ENCODE data around the gene NPPA.

NPPA gene

DNA sequence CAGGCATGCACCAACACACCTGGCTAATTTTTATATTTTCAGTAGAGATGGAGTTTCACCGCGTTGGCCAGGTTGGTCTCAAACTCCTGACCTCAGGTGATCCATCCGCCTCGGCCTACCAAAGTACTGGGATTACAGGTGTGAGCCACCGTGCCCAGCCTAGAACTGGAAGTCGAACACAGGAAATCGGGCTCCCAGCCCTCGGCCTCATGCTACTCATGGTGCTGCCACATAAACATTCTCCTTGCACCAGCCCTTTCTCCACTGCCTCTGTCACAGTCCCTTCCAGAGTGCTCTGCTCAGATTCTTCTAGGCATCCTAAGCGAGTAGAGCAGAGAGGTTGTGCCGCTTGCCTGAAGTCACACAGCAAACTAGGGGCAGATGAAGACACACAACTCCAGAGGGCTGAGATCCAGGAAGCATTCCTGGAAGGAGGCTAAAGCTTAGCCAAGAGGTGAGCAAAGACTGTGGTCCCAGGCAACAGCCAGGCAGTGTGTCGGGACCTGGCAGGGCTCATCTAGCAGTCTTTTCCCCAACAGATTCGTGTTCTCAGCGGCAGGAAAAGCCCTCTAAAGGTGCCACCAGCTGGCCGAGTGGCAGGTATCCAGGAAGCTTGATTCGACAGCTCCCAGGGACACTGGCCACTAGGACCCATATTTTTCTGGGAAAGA lies 40.8 kb upstream of the NPPA start:
- TF ChIP-seq, protein P1, sequence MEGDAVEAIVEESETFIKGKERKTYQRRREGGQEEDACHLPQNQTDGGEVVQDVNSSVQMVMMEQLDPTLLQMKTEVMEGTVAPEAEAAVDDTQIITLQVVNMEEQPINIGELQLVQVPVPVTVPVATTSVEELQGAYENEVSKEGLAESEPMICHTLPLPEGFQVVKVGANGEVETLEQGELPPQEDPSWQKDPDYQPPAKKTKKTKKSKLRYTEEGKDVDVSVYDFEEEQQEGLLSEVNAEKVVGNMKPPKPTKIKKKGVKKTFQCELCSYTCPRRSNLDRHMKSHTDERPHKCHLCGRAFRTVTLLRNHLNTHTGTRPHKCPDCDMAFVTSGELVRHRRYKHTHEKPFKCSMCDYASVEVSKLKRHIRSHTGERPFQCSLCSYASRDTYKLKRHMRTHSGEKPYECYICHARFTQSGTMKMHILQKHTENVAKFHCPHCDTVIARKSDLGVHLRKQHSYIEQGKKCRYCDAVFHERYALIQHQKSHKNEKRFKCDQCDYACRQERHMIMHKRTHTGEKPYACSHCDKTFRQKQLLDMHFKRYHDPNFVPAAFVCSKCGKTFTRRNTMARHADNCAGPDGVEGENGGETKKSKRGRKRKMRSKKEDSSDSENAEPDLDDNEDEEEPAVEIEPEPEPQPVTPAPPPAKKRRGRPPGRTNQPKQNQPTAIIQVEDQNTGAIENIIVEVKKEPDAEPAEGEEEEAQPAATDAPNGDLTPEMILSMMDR (IDR thresholded peaks at IDR 0.05; ENCODE audit: poor library complexity, severe bottlenecking), result no peak
- Histone ChIP-seq H3K4me3 (ENCODE audit: severe bottlenecking) (no peak overlapping the region), H3K27me3 (ENCODE audit: insufficient read depth, poor library complexity, severe bottlenecking) (no peaks in the 10 kb centered on the region), H3K9me3 (ENCODE audit: severe bottlenecking) (no peaks in the 10 kb centered on the region), H3K4me1 (ENCODE audit: insufficient read depth, poor library complexity, severe bottlenecking) (no peaks in the 10 kb centered on the region), H3K36me3 (ENCODE audit: low read depth) (no peaks in the 10 kb centered on the region), H3K27ac (ENCODE audit: poor library complexity, severe bottlenecking) (no peak overlapping the region)
- DNase-seq (ENCODE audit: low spot score) (no peak), ATAC-seq (ENCODE audit: low read depth) (no peak)

- no peak for DNase-seq (ENCODE audit: low spot score)
- Histone ChIP-seq H3K4me3 (ENCODE audit: severe bottlenecking) (no peak overlapping the region), H3K27ac (ENCODE audit: poor library complexity, severe bottlenecking) (no peak overlapping the region), H3K27me3 (ENCODE audit: insufficient read depth, poor library complexity, severe bottlenecking) (no peaks in the 10 kb centered on the region), H3K9me3 (ENCODE audit: severe bottlenecking) (no peaks in the 10 kb centered on the region), H3K4me1 (ENCODE audit: insufficient read depth, poor library complexity, severe bottlenecking) (no peaks in the 10 kb centered on the region), H3K36me3 (ENCODE audit: low read depth) (no peaks in the 10 kb centered on the region)
- TF ChIP-seq, protein P1 (IDR thresholded peaks at IDR 0.05; ENCODE audit: poor library complexity, severe bottlenecking), result no peak
- ATAC-seq (ENCODE audit: low read depth), result no peak
These were observed 40.1 kb upstream of the NPPA start for GRCh38 chr1:11887666-11888007.

DNA sequence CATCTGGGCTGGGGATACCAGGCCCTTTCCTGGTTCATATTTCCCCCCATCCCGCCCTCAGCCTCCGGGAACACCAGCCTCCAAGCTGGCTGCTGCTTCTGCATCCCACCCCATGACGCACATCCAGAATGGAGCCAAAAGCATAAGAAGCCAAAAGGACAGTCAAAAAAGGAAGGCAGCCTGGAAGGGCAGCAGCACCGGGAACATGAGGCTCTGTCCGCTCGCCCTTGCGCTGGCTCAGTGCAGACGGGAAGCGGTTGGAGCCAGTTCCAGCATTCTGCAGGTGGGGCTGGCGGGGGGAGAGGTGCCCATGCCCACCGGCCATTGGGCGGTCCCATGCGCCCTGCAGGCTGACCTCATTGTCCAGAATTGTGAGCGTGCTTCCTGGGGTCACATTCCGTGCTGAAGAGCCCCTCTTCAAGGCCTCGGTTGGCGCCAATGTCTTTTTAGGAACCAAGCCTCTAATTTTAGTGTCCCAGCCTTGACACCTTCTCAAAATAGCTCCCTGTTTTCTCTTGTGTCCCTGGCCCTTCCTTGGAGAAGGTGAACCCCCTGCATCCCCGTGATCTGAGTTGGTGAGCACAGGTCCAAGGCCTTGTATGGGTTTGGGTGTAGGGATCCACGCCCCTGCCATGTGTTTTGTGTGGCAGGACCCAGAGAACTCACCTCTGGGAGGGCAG lies 39.5 kb upstream of the NPPA start:
- Histone ChIP-seq H3K4me1 (ENCODE audit: insufficient read depth, poor library complexity, severe bottlenecking) (no peaks in the 10 kb centered on the region), H3K36me3 (ENCODE audit: low read depth) (no peaks in the 10 kb centered on the region), H3K4me3 (ENCODE audit: severe bottlenecking) (no peak overlapping the region), H3K9me3 (ENCODE audit: severe bottlenecking) (no peaks in the 10 kb centered on the region), H3K27ac (ENCODE audit: poor library complexity, severe bottlenecking) (no peak overlapping the region), H3K27me3 (ENCODE audit: insufficient read depth, poor library complexity, severe bottlenecking) (no peaks in the 10 kb centered on the region)
- TF ChIP-seq, protein P1 (IDR thresholded peaks at IDR 0.05; ENCODE audit: poor library complexity, severe bottlenecking), result no peak
- ATAC-seq (ENCODE audit: low read depth), result no peak
- DNase-seq (ENCODE audit: low spot score), result no peak

GRCh38 chr1:11885916-11886315 lies 38.3 kb upstream of the NPPA start:
- H3K27me3 ChIP-seq (ENCODE audit: insufficient read depth, poor library complexity, severe bottlenecking), result no peaks in the 10 kb centered on the region
- DNase-seq (ENCODE audit: low spot score) (no peak), ATAC-seq (ENCODE audit: low read depth) (no peak)
- no peaks in the 10 kb centered on the region for H3K4me1 ChIP-seq (ENCODE audit: insufficient read depth, poor library complexity, severe bottlenecking)
- no peak overlapping the region for H3K27ac ChIP-seq (ENCODE audit: poor library complexity, severe bottlenecking)
- TF ChIP-seq, protein P1 (IDR thresholded peaks at IDR 0.05; ENCODE audit: poor library complexity, severe bottlenecking), result no peak
- H3K36me3 ChIP-seq (ENCODE audit: low read depth), result no peaks in the 10 kb centered on the region
- no peaks in the 10 kb centered on the region for H3K9me3 ChIP-seq (ENCODE audit: severe bottlenecking)
- no peak overlapping the region for H3K4me3 ChIP-seq (ENCODE audit: severe bottlenecking)
